ENCODE data around the gene KDM4F. TPM values are rescaled to one million over a fixed set of nuclear protein-coding genes. Genes with fewer than 3 reads are reported as not detected.

The KDM4F gene
- total and polyA plus RNA-seq, 4 donors, result not detected

DNA sequence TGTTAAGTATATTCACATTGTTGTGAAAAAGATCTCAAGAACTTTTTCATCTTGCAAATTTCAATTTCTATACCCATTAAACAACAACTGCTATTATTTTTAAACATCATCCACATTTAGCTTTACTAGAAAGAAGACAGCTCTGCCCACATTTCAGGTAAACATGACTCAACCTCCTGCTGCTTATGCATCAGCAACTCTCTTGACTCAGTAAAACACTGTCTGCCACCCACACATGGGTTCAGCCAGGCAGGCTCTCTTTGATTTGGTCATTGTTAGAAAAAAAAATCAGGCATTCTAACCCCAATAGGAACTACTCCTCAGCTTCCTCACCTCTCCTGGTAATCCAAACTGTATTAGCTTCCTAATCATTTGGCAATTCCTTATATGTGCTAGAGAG, 35.3 kb downstream of the KDM4F start:
- H3K9me3 ChIP-seq (ENCODE audit: control insufficient read depth in 4 of 4, low read length in 3 of 4), result no peaks in the 10 kb centered on the region
- H3K4me3 ChIP-seq (ENCODE audit: low read depth in 1 of 3, low read length in 3 of 3), result no peak overlapping the region
- DNase-seq (ENCODE audit: low spot score), result no peak
- H3K27me3 ChIP-seq (ENCODE audit: control insufficient read depth in 4 of 4, insufficient read depth in 4 of 4, low read length in 3 of 4), result no peaks in the 10 kb centered on the region
- H3K27ac ChIP-seq (ENCODE audit: low read depth in 1 of 2, low read length in 2 of 2), result no peak overlapping the region
- no peaks in the 10 kb centered on the region for H3K36me3 ChIP-seq (ENCODE audit: control insufficient read depth in 4 of 4, insufficient read depth in 3 of 4, low read depth in 1 of 4, low read length in 3 of 4)
- TF ChIP-seq FOXA1 (IDR thresholded peaks at IDR 0.05) (no peak), NR2F2 (IDR thresholded peaks at IDR 0.05) (no peak), SP1 (IDR thresholded peaks at IDR 0.05) (no peak), TAF1 (conservative IDR thresholded peaks at IDR 0.05) (no peak)
- TF ChIP-seq, protein P1, sequence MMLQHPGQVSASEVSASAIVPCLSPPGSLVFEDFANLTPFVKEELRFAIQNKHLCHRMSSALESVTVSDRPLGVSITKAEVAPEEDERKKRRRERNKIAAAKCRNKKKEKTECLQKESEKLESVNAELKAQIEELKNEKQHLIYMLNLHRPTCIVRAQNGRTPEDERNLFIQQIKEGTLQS (IDR thresholded peaks at IDR 0.05), result no peak
- TF ChIP-seq, protein P2, sequence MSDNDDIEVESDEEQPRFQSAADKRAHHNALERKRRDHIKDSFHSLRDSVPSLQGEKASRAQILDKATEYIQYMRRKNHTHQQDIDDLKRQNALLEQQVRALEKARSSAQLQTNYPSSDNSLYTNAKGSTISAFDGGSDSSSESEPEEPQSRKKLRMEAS (IDR thresholded peaks at IDR 0.05), result no peak
- no peak overlapping the region for H3K9ac ChIP-seq (ENCODE audit: low read depth in 1 of 2, low read length in 2 of 2)
- peaks cover 0 to 8% (median 3%) of the 10 kb centered on the region in 4 donors for H3K4me1 ChIP-seq (ENCODE audit: control insufficient read depth in 4 of 4, insufficient read depth in 4 of 4, low read length in 3 of 4)

DNA sequence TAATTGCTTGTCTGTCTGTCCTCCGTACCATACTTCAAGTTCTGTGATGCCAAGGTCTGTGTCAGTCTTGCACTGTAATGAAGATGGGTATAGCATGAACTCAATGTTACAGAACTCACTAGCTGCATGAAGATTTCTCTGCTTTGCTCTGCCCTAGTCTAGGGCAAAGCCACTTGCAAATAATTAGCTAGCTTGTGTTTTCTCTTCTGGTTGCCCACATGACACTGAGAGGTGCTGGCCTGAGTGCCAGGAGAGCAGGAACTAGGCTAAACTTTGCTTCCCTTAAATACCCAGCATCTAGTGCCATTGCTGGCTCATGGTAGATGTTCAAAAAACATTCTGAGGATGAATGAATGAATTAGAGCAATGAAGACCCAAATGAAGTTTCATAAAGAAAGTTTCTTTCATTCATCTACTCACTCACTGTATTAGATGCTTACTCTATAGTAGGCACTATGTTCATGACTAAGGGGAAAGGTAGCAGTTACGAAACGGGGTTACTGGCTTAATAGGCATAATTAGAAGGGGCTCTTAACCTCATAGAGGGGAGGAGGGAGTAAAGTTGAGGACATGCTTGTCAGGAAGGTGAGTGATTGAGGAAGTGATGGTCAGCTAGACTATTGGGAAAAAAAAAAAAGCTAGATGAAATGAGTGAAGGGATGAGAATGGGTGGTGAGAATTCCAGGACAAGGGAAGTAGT, 36.0 kb downstream of the KDM4F start:
- DNase-seq (ENCODE audit: low spot score), result no peak
- 88% methylated on average over 3 of the region's 3 CpGs for WGBS

DNA sequence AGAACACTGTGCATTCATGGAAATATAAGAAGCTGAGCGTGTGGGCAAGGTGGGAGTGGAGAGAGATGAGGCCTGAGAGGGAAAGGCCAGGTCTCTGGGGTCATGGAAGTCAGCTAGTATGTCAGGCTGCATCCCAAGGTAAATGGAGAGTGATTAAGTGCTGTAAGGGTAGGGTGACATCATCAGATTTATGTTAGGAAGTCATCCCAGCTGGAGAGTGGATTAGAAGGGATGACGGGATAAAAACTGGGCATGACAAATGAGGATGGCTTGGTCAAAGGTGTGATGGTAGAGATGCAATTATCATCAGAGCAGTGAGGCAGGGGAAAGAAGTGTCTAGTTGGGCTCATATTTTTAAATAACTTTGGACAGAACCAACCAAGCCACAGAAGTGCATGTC, 36.9 kb downstream of the KDM4F start:
- Histone ChIP-seq H3K4me3 (ENCODE audit: low read depth in 1 of 3, low read length in 3 of 3) (no peak overlapping the region), H3K4me1 (ENCODE audit: control insufficient read depth in 4 of 4, insufficient read depth in 4 of 4, low read length in 3 of 4) (peaks cover 2 to 18% (median 7%) of the 10 kb centered on the region in 4 donors), H3K9me3 (ENCODE audit: control insufficient read depth in 4 of 4, low read length in 3 of 4) (no peaks in the 10 kb centered on the region), H3K9ac (ENCODE audit: low read depth in 1 of 2, low read length in 2 of 2) (no peak overlapping the region), H3K27ac (ENCODE audit: low read depth in 1 of 2, low read length in 2 of 2) (no peak overlapping the region), H3K36me3 (ENCODE audit: control insufficient read depth in 4 of 4, insufficient read depth in 3 of 4, low read depth in 1 of 4, low read length in 3 of 4) (no peaks in the 10 kb centered on the region), H3K27me3 (ENCODE audit: control insufficient read depth in 4 of 4, insufficient read depth in 4 of 4, low read length in 3 of 4) (no peaks in the 10 kb centered on the region)
- 95% methylated on average over 2 of the region's 2 CpGs for WGBS
- TF ChIP-seq FOXA2 (IDR thresholded peaks at IDR 0.05), result no peak
- TF ChIP-seq, protein P2 (IDR thresholded peaks at IDR 0.05), result no peak
- TF ChIP-seq, protein P3, sequence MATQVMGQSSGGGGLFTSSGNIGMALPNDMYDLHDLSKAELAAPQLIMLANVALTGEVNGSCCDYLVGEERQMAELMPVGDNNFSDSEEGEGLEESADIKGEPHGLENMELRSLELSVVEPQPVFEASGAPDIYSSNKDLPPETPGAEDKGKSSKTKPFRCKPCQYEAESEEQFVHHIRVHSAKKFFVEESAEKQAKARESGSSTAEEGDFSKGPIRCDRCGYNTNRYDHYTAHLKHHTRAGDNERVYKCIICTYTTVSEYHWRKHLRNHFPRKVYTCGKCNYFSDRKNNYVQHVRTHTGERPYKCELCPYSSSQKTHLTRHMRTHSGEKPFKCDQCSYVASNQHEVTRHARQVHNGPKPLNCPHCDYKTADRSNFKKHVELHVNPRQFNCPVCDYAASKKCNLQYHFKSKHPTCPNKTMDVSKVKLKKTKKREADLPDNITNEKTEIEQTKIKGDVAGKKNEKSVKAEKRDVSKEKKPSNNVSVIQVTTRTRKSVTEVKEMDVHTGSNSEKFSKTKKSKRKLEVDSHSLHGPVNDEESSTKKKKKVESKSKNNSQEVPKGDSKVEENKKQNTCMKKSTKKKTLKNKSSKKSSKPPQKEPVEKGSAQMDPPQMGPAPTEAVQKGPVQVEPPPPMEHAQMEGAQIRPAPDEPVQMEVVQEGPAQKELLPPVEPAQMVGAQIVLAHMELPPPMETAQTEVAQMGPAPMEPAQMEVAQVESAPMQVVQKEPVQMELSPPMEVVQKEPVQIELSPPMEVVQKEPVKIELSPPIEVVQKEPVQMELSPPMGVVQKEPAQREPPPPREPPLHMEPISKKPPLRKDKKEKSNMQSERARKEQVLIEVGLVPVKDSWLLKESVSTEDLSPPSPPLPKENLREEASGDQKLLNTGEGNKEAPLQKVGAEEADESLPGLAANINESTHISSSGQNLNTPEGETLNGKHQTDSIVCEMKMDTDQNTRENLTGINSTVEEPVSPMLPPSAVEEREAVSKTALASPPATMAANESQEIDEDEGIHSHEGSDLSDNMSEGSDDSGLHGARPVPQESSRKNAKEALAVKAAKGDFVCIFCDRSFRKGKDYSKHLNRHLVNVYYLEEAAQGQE (IDR thresholded peaks at IDR 0.05), result no peak
- TF ChIP-seq HNF4A (conservative IDR thresholded peaks at IDR 0.05), result no peak
- DNase-seq (ENCODE audit: low spot score), result no peak

More for the DNA sequence above, 36.0 kb downstream of the KDM4F start:
- no peak for TF ChIP-seq EGR1 (IDR thresholded peaks at IDR 0.05; ENCODE audit: low read depth in 2 of 2)
- TF ChIP-seq GABPA (IDR thresholded peaks at IDR 0.05 in 1 of 2, conservative IDR thresholded peaks at IDR 0.05 in 1 of 2), result no peak
- TF ChIP-seq FOXA2 (IDR thresholded peaks at IDR 0.05), result no peak
- TF ChIP-seq HNF4A (conservative IDR thresholded peaks at IDR 0.05), result no peak
- no peak for TF ChIP-seq TAF1 (conservative IDR thresholded peaks at IDR 0.05)
- TF ChIP-seq, protein P4, sequence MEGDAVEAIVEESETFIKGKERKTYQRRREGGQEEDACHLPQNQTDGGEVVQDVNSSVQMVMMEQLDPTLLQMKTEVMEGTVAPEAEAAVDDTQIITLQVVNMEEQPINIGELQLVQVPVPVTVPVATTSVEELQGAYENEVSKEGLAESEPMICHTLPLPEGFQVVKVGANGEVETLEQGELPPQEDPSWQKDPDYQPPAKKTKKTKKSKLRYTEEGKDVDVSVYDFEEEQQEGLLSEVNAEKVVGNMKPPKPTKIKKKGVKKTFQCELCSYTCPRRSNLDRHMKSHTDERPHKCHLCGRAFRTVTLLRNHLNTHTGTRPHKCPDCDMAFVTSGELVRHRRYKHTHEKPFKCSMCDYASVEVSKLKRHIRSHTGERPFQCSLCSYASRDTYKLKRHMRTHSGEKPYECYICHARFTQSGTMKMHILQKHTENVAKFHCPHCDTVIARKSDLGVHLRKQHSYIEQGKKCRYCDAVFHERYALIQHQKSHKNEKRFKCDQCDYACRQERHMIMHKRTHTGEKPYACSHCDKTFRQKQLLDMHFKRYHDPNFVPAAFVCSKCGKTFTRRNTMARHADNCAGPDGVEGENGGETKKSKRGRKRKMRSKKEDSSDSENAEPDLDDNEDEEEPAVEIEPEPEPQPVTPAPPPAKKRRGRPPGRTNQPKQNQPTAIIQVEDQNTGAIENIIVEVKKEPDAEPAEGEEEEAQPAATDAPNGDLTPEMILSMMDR (IDR thresholded peaks at IDR 0.05; ENCODE audit: low read depth, low read length, missing input control), result no peak
- no peak for TF ChIP-seq YY1 (IDR thresholded peaks at IDR 0.05)
- Histone ChIP-seq H3K36me3 (ENCODE audit: control insufficient read depth in 4 of 4, insufficient read depth in 3 of 4, low read depth in 1 of 4, low read length in 3 of 4) (no peaks in the 10 kb centered on the region), H3K4me1 (ENCODE audit: control insufficient read depth in 4 of 4, insufficient read depth in 4 of 4, low read length in 3 of 4) (peaks cover 2 to 13% (median 4%) of the 10 kb centered on the region in 4 donors), H3K4me3 (ENCODE audit: low read depth in 1 of 3, low read length in 3 of 3) (no peak overlapping the region), H3K9me3 (ENCODE audit: control insufficient read depth in 4 of 4, low read length in 3 of 4) (no peaks in the 10 kb centered on the region), H3K27ac (ENCODE audit: low read depth in 1 of 2, low read length in 2 of 2) (no peak overlapping the region), H3K9ac (ENCODE audit: low read depth in 1 of 2, low read length in 2 of 2) (no peak overlapping the region), H3K27me3 (ENCODE audit: control insufficient read depth in 4 of 4, insufficient read depth in 4 of 4, low read length in 3 of 4) (no peaks in the 10 kb centered on the region)
